Glutamatergic neuron (in vitro differentiated cells): ENCODE measurements around the gene HIVEP3. TPM values are rescaled to one million over a fixed set of nuclear protein-coding genes. Genes with fewer than 3 reads are reported as not detected.

Experiments used
- DNase-seq: peaks from one replicate; pipeline ENCODE4 v3.0.0; 2022
- H3K27ac Mint-ChIP-seq: one replicate; pipeline ENCODE4 v1.8.0; 2020; ENCODE audit warnings: mild to moderate bottlenecking, mixed read lengths, inconsistent platforms; ENCODE audit not compliant: unreplicated experiment
- H3K27me3 Mint-ChIP-seq: one replicate; pipeline ENCODE4 v1.8.0; 2020; ENCODE audit warnings: mild to moderate bottlenecking, moderate library complexity, mixed read lengths, inconsistent platforms; ENCODE audit not compliant: unreplicated experiment
- H3K36me3 Mint-ChIP-seq: one replicate; pipeline ENCODE4 v1.8.0; 2020; ENCODE audit warnings: mild to moderate bottlenecking, mixed read lengths, inconsistent platforms; ENCODE audit not compliant: unreplicated experiment
- H3K4me1 Mint-ChIP-seq: one replicate; pipeline ENCODE4 v1.8.0; 2020; ENCODE audit warnings: mild to moderate bottlenecking, low read depth, mixed read lengths, inconsistent platforms; ENCODE audit not compliant: unreplicated experiment
- H3K4me3 Mint-ChIP-seq: one replicate; pipeline ENCODE4 v1.8.0; 2020; ENCODE audit warnings: mild to moderate bottlenecking, mixed read lengths, inconsistent platforms; ENCODE audit not compliant: unreplicated experiment
- H3K9me3 Mint-ChIP-seq: one replicate; pipeline ENCODE4 v1.8.0; 2020; ENCODE audit warnings: mild to moderate bottlenecking, moderate library complexity, mixed read lengths, inconsistent platforms; ENCODE audit not compliant: unreplicated experiment
- CTCF ChIP-seq: fragments of 200-600 bp; sonication (generic); IDR thresholded peaks from one replicate; pipeline ENCODE4 v1.5.0; 2021; ENCODE audit not compliant: partially characterized antibody, unreplicated experiment
- total RNA-seq: library from RNA; stranded (reverse); fragmentation: NEBNext Ultra II Directional; extraction: Animal tissue kit (Norgen Biotek cat#: 25700); gene quantifications from one replicate; pipeline ENCODE4 v1.2.1, GENCODE V29; 2021; ENCODE audit not compliant: unreplicated experiment

Gene HIVEP3
- total RNA-seq, 1 donor from 2014 or later, result 15.1 TPM

DNA sequence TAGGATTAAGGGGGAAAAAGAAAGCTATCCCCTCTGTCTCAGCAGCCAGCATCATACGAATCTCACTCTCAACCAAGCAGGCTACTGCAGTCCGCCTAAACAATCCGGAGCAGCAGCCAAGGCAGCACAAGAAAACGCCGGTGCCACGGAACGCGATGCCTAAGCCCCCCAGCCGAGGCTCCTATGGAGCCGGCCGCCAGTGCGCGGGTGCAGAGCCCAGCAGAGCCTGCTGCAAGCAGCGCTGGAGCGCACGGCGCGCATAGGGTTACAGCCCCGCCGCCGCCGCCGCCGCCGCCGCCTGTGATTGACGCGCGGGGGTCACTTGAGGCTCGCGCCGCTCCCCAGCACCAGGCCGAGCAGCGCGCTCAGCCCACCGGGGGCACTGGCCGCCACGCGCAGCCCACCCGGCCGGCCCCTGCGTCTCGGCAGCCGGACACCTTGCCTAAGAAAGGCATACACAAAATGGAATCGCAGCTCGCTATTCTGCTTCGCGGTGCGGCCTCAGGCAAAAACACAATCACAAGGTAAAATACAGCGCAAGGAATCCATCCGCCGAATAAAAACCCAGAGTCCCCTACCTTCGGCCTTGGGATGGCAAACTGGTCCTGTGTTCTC is 780 bp downstream of the HIVEP3 start:
- Mint-ChIP-seq H3K27me3 (peaks cover 5% of the 10 kb centered on the region), H3K9me3 (no peaks in the 10 kb centered on the region), H3K4me3 (peak overlapping the region; percentile 87), H3K4me1 (peaks cover 14% of the 10 kb centered on the region), H3K36me3 (no peaks in the 10 kb centered on the region), H3K27ac (no peak overlapping the region)
- no peak for TF ChIP-seq CTCF
- DNase-seq, result peak; percentile 74

DNA sequence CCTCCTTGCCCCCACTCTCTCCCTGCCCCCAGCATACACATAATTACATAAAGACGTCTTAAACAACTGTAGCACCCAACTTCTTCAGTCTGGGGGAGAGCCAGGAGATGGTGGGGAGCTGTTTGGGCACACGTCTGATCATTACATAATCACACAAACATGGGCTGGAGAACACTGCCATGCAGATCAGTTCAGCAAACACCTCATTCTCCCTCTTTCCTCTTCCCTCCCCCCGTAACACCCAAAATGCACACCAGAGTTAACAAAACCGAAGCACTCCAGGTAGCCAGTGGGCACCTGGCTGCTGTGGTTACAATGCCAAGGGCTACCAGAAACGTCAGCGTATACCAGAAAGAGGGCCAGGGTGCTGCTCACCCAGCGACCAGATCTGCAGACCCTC is 1.6 kb downstream of the HIVEP3 start:
- Mint-ChIP-seq H3K36me3 (no peaks in the 10 kb centered on the region), H3K27me3 (peaks cover 5% of the 10 kb centered on the region), H3K4me3 (peak overlapping the region; percentile 85), H3K27ac (no peak overlapping the region), H3K4me1 (peaks cover 14% of the 10 kb centered on the region), H3K9me3 (no peaks in the 10 kb centered on the region)
- no peak for DNase-seq
- TF ChIP-seq CTCF, result no peak

DNA sequence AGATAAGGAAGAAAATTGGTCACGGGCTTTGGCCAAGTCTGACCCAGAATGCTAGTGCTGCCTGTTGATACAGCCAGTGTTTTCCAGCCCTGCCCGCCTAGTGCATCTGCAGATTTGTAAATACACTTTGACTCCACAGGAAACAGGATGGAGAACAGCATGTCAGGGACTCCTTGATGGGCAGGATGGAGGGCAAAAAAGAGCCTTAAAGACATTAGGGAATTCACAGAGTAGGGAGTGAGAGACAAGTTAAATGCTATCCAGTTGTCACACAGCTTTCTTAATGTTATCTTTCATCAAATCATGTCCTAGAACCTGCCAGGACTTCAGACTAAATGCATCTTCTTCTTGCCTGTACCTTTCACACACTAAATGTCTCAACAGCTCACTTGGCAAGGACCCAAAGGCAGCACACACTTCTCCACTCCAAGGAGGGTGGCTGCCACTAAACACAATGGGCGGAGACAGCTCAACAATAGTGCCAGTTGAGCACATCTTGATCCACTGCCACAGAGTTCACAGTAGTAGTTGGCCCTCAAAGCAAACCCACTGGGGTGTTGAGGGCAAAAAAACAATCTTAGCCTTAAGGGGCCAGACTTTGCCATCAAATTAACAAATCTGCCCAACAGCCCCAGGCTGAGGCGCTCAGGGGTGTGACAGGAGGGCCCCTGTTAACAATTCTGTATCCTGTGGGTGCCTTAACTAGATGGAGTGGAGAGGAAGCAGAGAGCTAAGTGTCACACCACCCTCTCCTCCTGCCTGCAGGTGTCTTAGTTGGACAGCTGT is 2.7 kb downstream of the HIVEP3 start:
- Mint-ChIP-seq H3K27ac (no peak overlapping the region), H3K27me3 (peaks cover 5% of the 10 kb centered on the region)

DNA sequence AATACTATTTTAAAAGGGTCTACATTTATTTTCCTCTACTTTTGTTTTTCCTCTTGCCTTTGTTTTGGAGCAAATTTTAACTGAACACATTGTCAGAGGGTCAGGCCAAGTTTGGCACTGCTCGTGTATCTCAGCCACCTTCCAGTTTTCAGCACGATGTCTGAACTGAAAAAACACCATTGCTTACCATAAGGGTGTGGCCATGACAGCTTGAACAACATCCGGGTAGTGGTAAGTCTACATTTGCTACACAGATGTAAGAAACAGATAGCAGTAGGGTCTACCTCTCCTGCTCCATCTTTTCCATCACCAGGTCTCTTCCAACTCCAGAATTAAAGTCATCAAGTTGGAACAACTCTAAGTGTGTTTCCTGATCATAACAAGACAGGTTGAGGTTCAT is 4.2 kb downstream of the HIVEP3 start:
- no peak for TF ChIP-seq CTCF
- Mint-ChIP-seq H3K4me1 (peaks cover 9% of the 10 kb centered on the region), H3K9me3 (no peaks in the 10 kb centered on the region), H3K4me3 (no peak overlapping the region), H3K27ac (no peak overlapping the region), H3K27me3 (peaks cover 3% of the 10 kb centered on the region), H3K36me3 (no peaks in the 10 kb centered on the region)
- no peak for DNase-seq

More for the DNA sequence above, 2.7 kb downstream of the HIVEP3 start:
- Mint-ChIP-seq H3K4me1 (peaks cover 14% of the 10 kb centered on the region), H3K36me3 (no peaks in the 10 kb centered on the region), H3K4me3 (no peak overlapping the region), H3K9me3 (no peaks in the 10 kb centered on the region)
- no peak for TF ChIP-seq CTCF
- DNase-seq, result no peak

DNA sequence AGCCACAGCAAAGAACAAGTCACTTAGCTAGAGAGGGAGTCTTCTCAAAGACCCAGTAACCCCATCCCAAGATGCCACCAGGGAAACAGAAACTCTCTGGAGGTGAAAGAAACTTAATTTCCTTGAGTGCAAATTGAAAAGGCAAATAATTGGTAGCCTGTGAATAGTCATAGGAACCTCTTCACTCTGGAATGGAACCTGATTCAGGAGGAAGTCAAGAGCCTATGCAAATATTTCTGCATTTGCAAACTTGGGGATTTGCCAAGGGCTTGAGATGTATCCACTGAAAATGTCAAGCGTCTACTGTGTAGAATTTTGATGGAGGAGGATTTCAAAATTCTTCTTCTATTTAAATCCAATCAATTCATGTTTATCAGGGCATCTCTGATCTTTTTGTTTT is 5.7 kb downstream of the HIVEP3 start:
- Mint-ChIP-seq H3K9me3 (no peaks in the 10 kb centered on the region), H3K4me1 (peaks cover 5% of the 10 kb centered on the region), H3K4me3 (no peak overlapping the region), H3K27ac (no peak overlapping the region), H3K27me3 (peaks cover 3% of the 10 kb centered on the region), H3K36me3 (no peaks in the 10 kb centered on the region)
- DNase-seq, result no peak
- no peak for TF ChIP-seq CTCF
